DND-41 (cell line): ENCODE results near the gene IAPP.

ENCODE experiments used
- ATAC-seq: fragments of 200-7000 bp; cut with Tn5 transposase; 3 replicates; pipeline ENCODE4 v1.9.1; 2021; ENCODE audit warnings: low read depth; ENCODE audit not compliant: insufficient read depth
- DNase-seq: peaks from one replicate; pipeline ENCODE4 v3.0.0-alpha.2; 2020
- H2AFZ ChIP-seq: 2 replicates; pipeline ENCODE4 v1.6.0; 2012; ENCODE audit warnings: low read depth, low read length
- H3K27ac ChIP-seq: 2 replicates; pipeline ENCODE4 v1.5.1; 2012; ENCODE audit warnings: low read length, inconsistent platforms
- H3K27me3 ChIP-seq: fragments of 200-600 bp; sonication (generic); 2 replicates; pipeline ENCODE4 v1.6.0; 2012; ENCODE audit warnings: low read length, mild to moderate bottlenecking, inconsistent platforms; ENCODE audit not compliant: insufficient read depth, poor library complexity
- H3K36me3 ChIP-seq: 2 replicates; pipeline ENCODE4 v1.5.1; 2012; ENCODE audit warnings: low read length, inconsistent platforms; ENCODE audit not compliant: insufficient read depth
- H3K4me1 ChIP-seq: 2 replicates; pipeline ENCODE4 v1.5.1; 2012; ENCODE audit warnings: mild to moderate bottlenecking, low read length; ENCODE audit not compliant: insufficient read depth
- H3K4me2 ChIP-seq: 2 replicates; pipeline ENCODE4 v1.6.0; 2012; ENCODE audit warnings: mild to moderate bottlenecking, moderate library complexity, low read length, inconsistent platforms; ENCODE audit not compliant: insufficient read depth
- H3K4me3 ChIP-seq, 2 experiments: fragments of 200-600 bp in 1 of 2; shearing (Covaris generic) in 1 of 2; 2 replicates each; pipeline ENCODE4 v1.5.1; 2012 to 2016; ENCODE audit warnings: inconsistent platforms in 2 of 2, low read length in 2 of 2, mild to moderate bottlenecking in 2 of 2, low read depth in 1 of 2, moderate library complexity in 1 of 2
- H3K79me2 ChIP-seq: 2 replicates; pipeline ENCODE4 v1.6.0; 2012; ENCODE audit warnings: low read length, inconsistent platforms; ENCODE audit not compliant: insufficient read depth
- H3K9ac ChIP-seq: 2 replicates; pipeline ENCODE4 v1.6.0; 2012; ENCODE audit warnings: low read depth, mild to moderate bottlenecking, inconsistent platforms, low read length, moderate library complexity
- H3K9me3 ChIP-seq: 2 replicates; pipeline ENCODE4 v1.5.1; 2012; ENCODE audit warnings: low read length, moderate library complexity, mild to moderate bottlenecking, inconsistent platforms; ENCODE audit not compliant: insufficient read depth, severe bottlenecking
- H4K20me1 ChIP-seq: 2 replicates; pipeline ENCODE4 v1.6.0; 2012; ENCODE audit warnings: low read length; ENCODE audit not compliant: insufficient read depth
- EZH2 ChIP-seq: IDR thresholded peaks from 3 replicates; pipeline ENCODE4 v1.6.1; 2012; ENCODE audit warnings: borderline replicate concordance, low read depth, mild to moderate bottlenecking, moderate library complexity, low read length, inconsistent platforms; ENCODE audit not compliant: severe bottlenecking
- TF ChIP-seq, protein P1 (sequence below): IDR thresholded peaks from 2 replicates; pipeline ENCODE4 v1.5.1; 2012; ENCODE audit warnings: borderline replicate concordance, low read length, moderate library complexity, mild to moderate bottlenecking; ENCODE audit not compliant: poor library complexity, severe bottlenecking; ENCODE audit errors: extremely low read depth

The IAPP gene

DNA sequence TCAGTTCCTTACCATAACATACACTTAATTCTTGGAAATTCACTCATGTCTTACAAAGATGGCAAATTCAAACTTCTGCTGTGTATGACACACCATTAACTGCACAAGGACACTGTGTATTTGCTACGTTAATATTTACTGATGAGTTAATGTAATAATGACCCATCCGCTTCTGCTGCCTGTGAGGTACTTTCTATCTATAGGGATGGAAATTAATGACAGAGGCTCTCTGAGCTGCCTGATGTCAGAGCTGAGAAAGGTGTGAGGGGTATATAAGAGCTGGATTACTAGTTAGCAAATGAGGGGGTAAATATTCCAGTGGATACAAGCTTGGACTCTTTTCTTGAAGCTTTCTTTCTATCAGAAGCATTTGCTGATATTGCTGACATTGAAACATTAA lies at the start of gene IAPP:
Gene IAPP, plus strand, starts transcription at position 301 of the 400 bp plus-strand sequence. CDS start 450 bp downstream, outside the sequence.
- no peak for ATAC-seq

GRCh38 chr12:21323736-21324135 lies 49.0 kb upstream of the IAPP start:
- no peak overlapping the region for H3K9ac ChIP-seq
- no peak for TF ChIP-seq EZH2
- TF ChIP-seq, protein P1, sequence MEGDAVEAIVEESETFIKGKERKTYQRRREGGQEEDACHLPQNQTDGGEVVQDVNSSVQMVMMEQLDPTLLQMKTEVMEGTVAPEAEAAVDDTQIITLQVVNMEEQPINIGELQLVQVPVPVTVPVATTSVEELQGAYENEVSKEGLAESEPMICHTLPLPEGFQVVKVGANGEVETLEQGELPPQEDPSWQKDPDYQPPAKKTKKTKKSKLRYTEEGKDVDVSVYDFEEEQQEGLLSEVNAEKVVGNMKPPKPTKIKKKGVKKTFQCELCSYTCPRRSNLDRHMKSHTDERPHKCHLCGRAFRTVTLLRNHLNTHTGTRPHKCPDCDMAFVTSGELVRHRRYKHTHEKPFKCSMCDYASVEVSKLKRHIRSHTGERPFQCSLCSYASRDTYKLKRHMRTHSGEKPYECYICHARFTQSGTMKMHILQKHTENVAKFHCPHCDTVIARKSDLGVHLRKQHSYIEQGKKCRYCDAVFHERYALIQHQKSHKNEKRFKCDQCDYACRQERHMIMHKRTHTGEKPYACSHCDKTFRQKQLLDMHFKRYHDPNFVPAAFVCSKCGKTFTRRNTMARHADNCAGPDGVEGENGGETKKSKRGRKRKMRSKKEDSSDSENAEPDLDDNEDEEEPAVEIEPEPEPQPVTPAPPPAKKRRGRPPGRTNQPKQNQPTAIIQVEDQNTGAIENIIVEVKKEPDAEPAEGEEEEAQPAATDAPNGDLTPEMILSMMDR: no peak
- H3K27me3 ChIP-seq: no peaks in the 10 kb centered on the region
- ATAC-seq: no peak
- no peak overlapping the region for H3K4me3 ChIP-seq
- peaks cover 4% of the 10 kb centered on the region for H3K9me3 ChIP-seq
- H4K20me1 ChIP-seq: no peaks in the 10 kb centered on the region
- no peaks in the 10 kb centered on the region for H3K79me2 ChIP-seq
- H2AFZ ChIP-seq: no peak overlapping the region
- DNase-seq: no peak
- H3K4me2 ChIP-seq: no peak overlapping the region
- no peaks in the 10 kb centered on the region for H3K36me3 ChIP-seq
- no peaks in the 10 kb centered on the region for H3K4me1 ChIP-seq
- no peak overlapping the region for H3K27ac ChIP-seq

More for the DNA sequence above, at the start of gene IAPP:
- Histone ChIP-seq H3K79me2 (no peaks in the 10 kb centered on the region), H3K36me3 (no peaks in the 10 kb centered on the region), H3K27me3 (no peaks in the 10 kb centered on the region), H2AFZ (no peak within 1 kb of the TSS), H3K27ac (no peak within 1 kb of the TSS), H3K9ac (no peak within 1 kb of the TSS), H3K4me2 (no peak within 1 kb of the TSS), H3K4me1 (no peaks in the 10 kb centered on the region), H3K4me3 (no peak within 1 kb of the TSS), H3K9me3 (no peaks in the 10 kb centered on the region), H4K20me1 (no peaks in the 10 kb centered on the region)
- no peak for TF ChIP-seq EZH2
- TF ChIP-seq, protein P1: no peak
- DNase-seq: no peak

DNA sequence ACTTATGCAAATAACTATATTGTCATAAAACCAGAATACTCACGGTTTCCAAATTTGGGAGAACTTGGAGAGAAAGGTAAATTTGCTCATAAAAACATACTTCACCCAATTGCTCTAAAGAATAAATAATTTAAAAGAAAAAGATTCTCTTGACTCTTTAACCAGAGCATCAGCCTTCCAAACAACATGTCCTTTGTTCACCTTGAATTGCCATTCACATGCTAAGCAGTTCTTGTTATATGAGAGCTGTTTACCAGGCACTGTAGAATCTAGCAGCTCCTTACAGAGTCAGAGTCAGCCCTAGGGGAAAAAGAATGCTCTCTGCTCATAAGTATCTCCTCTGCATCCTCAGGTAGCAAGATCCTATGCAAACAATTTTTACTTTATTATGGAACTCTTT lies 48.2 kb upstream of the IAPP start:
- TF ChIP-seq EZH2: no peak
- TF ChIP-seq, protein P1: no peak
- ATAC-seq: no peak

GRCh38 chr12:21328578-21328977 lies 44.1 kb upstream of the IAPP start:
- no peak for DNase-seq
- no peak overlapping the region for H3K9ac ChIP-seq
- no peak overlapping the region for H3K4me2 ChIP-seq
- H4K20me1 ChIP-seq: no peaks in the 10 kb centered on the region
- no peaks in the 10 kb centered on the region for H3K27me3 ChIP-seq
- ATAC-seq: no peak
- no peaks in the 10 kb centered on the region for H3K79me2 ChIP-seq
- no peak overlapping the region for H2AFZ ChIP-seq
- H3K4me3 ChIP-seq: no peak overlapping the region
- H3K4me1 ChIP-seq: no peaks in the 10 kb centered on the region
- H3K27ac ChIP-seq: no peak overlapping the region
- peaks cover 13% of the 10 kb centered on the region for H3K9me3 ChIP-seq
- no peak for TF ChIP-seq EZH2
- TF ChIP-seq, protein P1: no peak
- no peaks in the 10 kb centered on the region for H3K36me3 ChIP-seq

More for the DNA sequence above, 48.2 kb upstream of the IAPP start:
- Histone ChIP-seq H3K4me2 (no peak overlapping the region), H3K9me3 (peaks cover 8% of the 10 kb centered on the region), H4K20me1 (no peaks in the 10 kb centered on the region), H3K27me3 (no peaks in the 10 kb centered on the region), H3K4me3 (no peak overlapping the region), H3K9ac (no peak overlapping the region), H3K27ac (no peak overlapping the region), H3K4me1 (no peaks in the 10 kb centered on the region), H3K36me3 (no peaks in the 10 kb centered on the region), H2AFZ (no peak overlapping the region), H3K79me2 (no peaks in the 10 kb centered on the region)
- no peak for DNase-seq
